WERI-Rb-1 (cell line): ENCODE measurements around the gene TTC16.

Source experiments
- DNase-seq: peaks from one replicate; pipeline ENCODE4 v3.0.0-alpha.2; 2020
- H3K27ac ChIP-seq: fragments of 250-450 bp; sonication (Bioruptor Pico); 2 replicates; pipeline ENCODE4 v1.5.1; 2020; ENCODE audit warnings: mild to moderate bottlenecking, moderate library complexity
- H3K27me3 ChIP-seq: fragments of 250-450 bp; sonication (Bioruptor Pico); 2 replicates; pipeline ENCODE4 v1.5.1; 2021; ENCODE audit warnings: mild to moderate bottlenecking, low read depth, moderate library complexity; ENCODE audit not compliant: insufficient read depth, severe bottlenecking
- H3K36me3 ChIP-seq: fragments of 250-450 bp; sonication (Bioruptor Pico); 2 replicates; pipeline ENCODE4 v1.5.1; 2020; ENCODE audit warnings: mild to moderate bottlenecking, moderate library complexity
- H3K4me3 ChIP-seq: 2 replicates; pipeline ENCODE4 v1.5.1; 2011; ENCODE audit warnings: low read depth, mild to moderate bottlenecking, control low read depth, low read length
- H3K9me3 ChIP-seq: fragments of 250-450 bp; sonication (Bioruptor Pico); 2 replicates; pipeline ENCODE4 v1.5.1; 2021; ENCODE audit warnings: mild to moderate bottlenecking, moderate library complexity; ENCODE audit not compliant: severe bottlenecking
- CTCF ChIP-seq: IDR thresholded peaks from 2 replicates; pipeline ENCODE4 v1.5.1; 2011; ENCODE audit warnings: low read depth, mild to moderate bottlenecking, control low read depth, inconsistent platforms, low read length

The TTC16 gene

GRCh38 chr9:127723444-127723843, 7.6 kb downstream of the TTC16 start:
- Histone ChIP-seq H3K9me3 (no peaks in the 10 kb centered on the region), H3K27me3 (no peaks in the 10 kb centered on the region), H3K36me3 (no peaks in the 10 kb centered on the region), H3K4me3 (no peak overlapping the region), H3K27ac (no peak overlapping the region)
- DNase-seq: no peak
- no peak for TF ChIP-seq CTCF

- Histone ChIP-seq H3K4me3 (no peak overlapping the region), H3K27ac (no peak overlapping the region), H3K36me3 (no peaks in the 10 kb centered on the region), H3K27me3 (no peaks in the 10 kb centered on the region), H3K9me3 (no peaks in the 10 kb centered on the region)
- no peak for DNase-seq
- no peak for TF ChIP-seq CTCF
Measured at GRCh38 chr9:127724012-127724411, 8.1 kb downstream of the TTC16 start.

- Histone ChIP-seq H3K4me3 (no peak overlapping the region), H3K27me3 (no peaks in the 10 kb centered on the region), H3K9me3 (no peaks in the 10 kb centered on the region), H3K27ac (no peak overlapping the region), H3K36me3 (peaks cover 5% of the 10 kb centered on the region)
- TF ChIP-seq CTCF: no peak
- no peak for DNase-seq
Measured at GRCh38 chr9:127726871-127727270, 11.0 kb downstream of the TTC16 start.

GRCh38 chr9:127728808-127729207, 12.9 kb downstream of the TTC16 start:
- Histone ChIP-seq H3K27ac (no peak overlapping the region), H3K27me3 (no peaks in the 10 kb centered on the region), H3K4me3 (no peak overlapping the region), H3K36me3 (peaks cover 7% of the 10 kb centered on the region), H3K9me3 (no peaks in the 10 kb centered on the region)
- TF ChIP-seq CTCF: no peak
- DNase-seq: no peak

- TF ChIP-seq CTCF: no peak
- no peak for DNase-seq
- Histone ChIP-seq H3K36me3 (peaks cover 7% of the 10 kb centered on the region), H3K9me3 (no peaks in the 10 kb centered on the region), H3K4me3 (no peak overlapping the region), H3K27ac (no peak overlapping the region), H3K27me3 (no peaks in the 10 kb centered on the region)
Measured at GRCh38 chr9:127729522-127730256, 13.8 kb downstream of the TTC16 start.

- Histone ChIP-seq H3K4me3 (no peak overlapping the region), H3K9me3 (no peaks in the 10 kb centered on the region), H3K36me3 (peaks cover 7% of the 10 kb centered on the region), H3K27me3 (no peaks in the 10 kb centered on the region), H3K27ac (no peak overlapping the region)
- DNase-seq: no peak
- TF ChIP-seq CTCF: no peak
Measured at GRCh38 chr9:127730262-127730661, 14.4 kb downstream of the TTC16 start.
